ENCODE data around the gene TTLL5.
A peak's percentile ranks its signal among the peaks of the same experiment; 100 is the strongest.

GRCh38 chr14:75654127-75654732 lies 6.8 kb upstream of the TTLL5 start:
- no peak for TF ChIP-seq EZH2 (IDR thresholded peaks at IDR 0.05; ENCODE audit: borderline replicate concordance, low read length)
- peak; percentile 99 for TF ChIP-seq CTCF (conservative IDR thresholded peaks at IDR 0.05 in 1 of 2, IDR thresholded peaks at IDR 0.05 in 1 of 2; ENCODE audit: extremely low read depth in 1 of 2, insufficient read depth in 1 of 2, low read depth in 1 of 2, low read length in 2 of 2)
